ENCODE results near the gene WNK3. TPM values are rescaled to one million over a fixed set of nuclear protein-coding genes. Genes with fewer than 3 reads are reported as not detected.

WNK3 gene
- total and polyA plus RNA-seq, 10 donors, result 0.06 to 1.8 (median 0.97) TPM

DNA sequence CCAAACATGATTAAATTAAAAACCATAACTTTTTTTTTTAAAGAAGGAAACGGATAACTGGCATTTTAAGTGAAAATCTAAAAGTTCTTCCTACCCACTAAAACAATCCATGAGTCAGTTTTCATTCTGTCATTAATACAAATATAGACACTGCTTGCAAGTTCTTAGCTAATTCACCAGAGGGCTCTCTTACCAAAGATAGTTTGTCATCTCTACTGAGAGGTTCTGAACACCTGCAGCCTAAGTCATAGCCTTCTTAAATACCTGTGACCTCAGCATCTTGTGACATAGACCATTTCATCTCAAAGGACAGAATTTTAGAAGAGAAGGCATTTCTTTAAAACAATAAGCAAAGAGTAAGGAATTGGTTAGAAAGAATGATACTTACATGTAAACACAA is 109.5 kb downstream of the WNK3 start:
- TF ChIP-seq POLR2AphosphoS5 (IDR thresholded peaks at IDR 0.05) (no peak), POLR2A (IDR thresholded peaks at IDR 0.05) (no peak)
- TF ChIP-seq, protein P1, sequence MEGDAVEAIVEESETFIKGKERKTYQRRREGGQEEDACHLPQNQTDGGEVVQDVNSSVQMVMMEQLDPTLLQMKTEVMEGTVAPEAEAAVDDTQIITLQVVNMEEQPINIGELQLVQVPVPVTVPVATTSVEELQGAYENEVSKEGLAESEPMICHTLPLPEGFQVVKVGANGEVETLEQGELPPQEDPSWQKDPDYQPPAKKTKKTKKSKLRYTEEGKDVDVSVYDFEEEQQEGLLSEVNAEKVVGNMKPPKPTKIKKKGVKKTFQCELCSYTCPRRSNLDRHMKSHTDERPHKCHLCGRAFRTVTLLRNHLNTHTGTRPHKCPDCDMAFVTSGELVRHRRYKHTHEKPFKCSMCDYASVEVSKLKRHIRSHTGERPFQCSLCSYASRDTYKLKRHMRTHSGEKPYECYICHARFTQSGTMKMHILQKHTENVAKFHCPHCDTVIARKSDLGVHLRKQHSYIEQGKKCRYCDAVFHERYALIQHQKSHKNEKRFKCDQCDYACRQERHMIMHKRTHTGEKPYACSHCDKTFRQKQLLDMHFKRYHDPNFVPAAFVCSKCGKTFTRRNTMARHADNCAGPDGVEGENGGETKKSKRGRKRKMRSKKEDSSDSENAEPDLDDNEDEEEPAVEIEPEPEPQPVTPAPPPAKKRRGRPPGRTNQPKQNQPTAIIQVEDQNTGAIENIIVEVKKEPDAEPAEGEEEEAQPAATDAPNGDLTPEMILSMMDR (IDR thresholded peaks at IDR 0.05 in 8 of 11, conservative IDR thresholded peaks at IDR 0.05 in 3 of 11), result no peak
- Histone ChIP-seq H3K36me3 (no peaks in the 10 kb centered on the region), H3K27ac (no peak overlapping the region), H3K4me3 (no peak overlapping the region), H3K27me3 (replicated peaks in 1 of 7) (no peaks in the 10 kb centered on the region), H3K9me3 (no peaks in the 10 kb centered on the region), H3K4me1 (no peaks in the 10 kb centered on the region)
- intact Hi-C loops (cut with DNase I; ENCODE audit: low total_unique reads), result no loop called here
- DNase-seq, result no peak
- WGBS, 5 donors, result 42 to 92% (median 71%) methylated on average over 1 of the region's 1 CpG

DNA sequence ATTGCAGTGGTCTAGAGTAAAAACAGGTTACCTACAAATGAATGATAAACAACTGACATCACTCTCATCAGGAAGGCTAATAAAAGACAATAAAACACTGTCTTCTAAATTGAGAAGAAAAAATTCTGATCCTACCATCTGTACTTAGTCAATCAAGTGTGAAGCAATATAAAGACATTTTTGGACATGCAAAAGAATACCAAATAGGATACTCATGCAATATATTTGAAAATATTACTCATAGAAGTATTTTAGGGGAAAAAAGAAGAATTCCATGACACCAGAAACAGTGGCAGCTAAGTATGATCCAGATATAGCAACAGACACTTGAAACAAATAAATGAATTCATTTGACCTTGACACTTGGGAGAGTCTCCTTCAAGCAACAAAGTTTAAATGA is 111.0 kb downstream of the WNK3 start:
- Histone ChIP-seq H3K36me3 (no peaks in the 10 kb centered on the region), H3K27ac (no peak overlapping the region), H3K9me3 (no peaks in the 10 kb centered on the region), H3K27me3 (replicated peaks in 1 of 7) (no peaks in the 10 kb centered on the region), H3K4me1 (no peaks in the 10 kb centered on the region), H3K4me3 (no peak overlapping the region)
- no peak for DNase-seq
- no peak for TF ChIP-seq POLR2AphosphoS5 (IDR thresholded peaks at IDR 0.05)
- TF ChIP-seq POLR2A (IDR thresholded peaks at IDR 0.05), result no peak
- TF ChIP-seq, protein P1 (IDR thresholded peaks at IDR 0.05 in 8 of 11, conservative IDR thresholded peaks at IDR 0.05 in 3 of 11), result no peak
- intact Hi-C loops (cut with DNase I; ENCODE audit: low total_unique reads), result no loop called here

DNA sequence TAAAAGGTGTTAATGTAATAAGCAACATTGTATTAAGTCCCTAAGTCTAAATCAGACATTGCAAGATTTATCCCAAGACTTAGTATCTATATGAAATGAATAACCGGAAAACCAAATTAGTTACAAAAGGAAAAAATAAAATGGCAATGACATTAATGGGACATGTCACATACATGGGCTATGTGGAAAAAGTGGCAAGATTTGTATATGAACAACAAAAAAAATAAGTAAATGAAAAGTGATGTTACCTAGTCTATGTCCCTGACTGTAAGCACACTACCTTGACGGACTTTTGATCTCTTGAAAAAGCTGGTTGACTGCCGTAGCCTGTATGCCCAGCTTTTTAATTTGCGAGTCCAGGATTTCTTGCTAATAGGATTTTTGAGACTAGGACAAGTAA is 119.3 kb downstream of the WNK3 start:
- no peak for TF ChIP-seq POLR2A (IDR thresholded peaks at IDR 0.05)
- TF ChIP-seq, protein P1 (IDR thresholded peaks at IDR 0.05 in 8 of 11, conservative IDR thresholded peaks at IDR 0.05 in 3 of 11), result no peak
- no peak for TF ChIP-seq POLR2AphosphoS5 (IDR thresholded peaks at IDR 0.05)
- intact Hi-C loops (cut with DNase I; ENCODE audit: low total_unique reads), result no loop called here
- Histone ChIP-seq H3K9me3 (peaks cover 0 to 15% (median 0%) of the 10 kb centered on the region in 8 donors), H3K4me3 (no peak overlapping the region), H3K36me3 (no peaks in the 10 kb centered on the region), H3K27ac (no peak overlapping the region), H3K4me1 (no peaks in the 10 kb centered on the region), H3K27me3 (replicated peaks in 1 of 7) (no peaks in the 10 kb centered on the region)
- no peak for DNase-seq
- WGBS, 5 donors, result 95 to 100% (median 96%) methylated on average over 4 of the region's 4 CpGs

DNA sequence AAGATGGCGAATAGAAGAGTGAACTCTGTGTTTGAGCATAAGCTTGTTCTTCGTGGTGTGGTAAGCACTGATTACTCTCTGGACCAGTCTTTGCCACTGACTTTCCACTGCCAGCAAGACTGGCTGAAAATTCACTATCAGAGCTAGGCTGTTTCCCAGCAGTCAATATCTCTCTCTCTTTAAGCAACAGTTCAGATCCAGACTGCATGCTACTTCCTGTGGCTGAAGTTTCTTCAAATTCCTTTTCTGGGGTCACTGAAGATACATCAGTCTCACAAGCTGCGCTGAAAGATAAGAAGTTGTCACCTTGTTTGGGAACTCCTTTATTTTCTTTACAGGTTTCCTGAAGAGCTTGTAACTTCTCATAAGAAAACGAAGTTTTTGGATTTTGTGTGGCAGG is 120.8 kb downstream of the WNK3 start:
- H3K27ac ChIP-seq, result no peak overlapping the region
- intact Hi-C loops (cut with DNase I; ENCODE audit: low total_unique reads), result no loop called here
- peaks cover 0 to 15% (median 0%) of the 10 kb centered on the region in 8 donors for H3K9me3 ChIP-seq
- H3K27me3 ChIP-seq (replicated peaks in 1 of 7), result no peaks in the 10 kb centered on the region
- WGBS, 5 donors, result 65 to 80% (median 70%) methylated on average over 4 of the region's 4 CpGs
- DNase-seq, result no peak
- TF ChIP-seq POLR2AphosphoS5 (IDR thresholded peaks at IDR 0.05) (no peak), POLR2A (IDR thresholded peaks at IDR 0.05) (no peak)
- TF ChIP-seq, protein P1 (IDR thresholded peaks at IDR 0.05 in 8 of 11, conservative IDR thresholded peaks at IDR 0.05 in 3 of 11), result no peak
- H3K4me3 ChIP-seq, result no peak overlapping the region
- H3K36me3 ChIP-seq, result no peaks in the 10 kb centered on the region
- H3K4me1 ChIP-seq, result no peaks in the 10 kb centered on the region
